Skin of body (tissue), 2 donors: ENCODE results near the gene DCP1B. TPM values are rescaled to one million over a fixed set of nuclear protein-coding genes. Genes with fewer than 3 reads are reported as not detected.

Experiments used
- DNase-seq: peaks from one replicate; lab custom pipeline; 2025; lab: John Stamatoyannopoulos, UW
- total RNA-seq: library from RNA; depleted of rRNA; stranded (reverse); fragments of >200 nt; gene quantifications from one replicate; pipeline ENCODE4 v1.2.3, GENCODE V29; 2014

Gene DCP1B
- total RNA-seq, 1 donor from 2014 or later: 5.7 TPM

- no peak for DNase-seq
Observed at GRCh38 chr12:1935700-1936378, 68.4 kb downstream of the DCP1B start.

GRCh38 chr12:1935242-1935641 is 69.0 kb downstream of the DCP1B start:
- no peak for DNase-seq

GRCh38 chr12:1934831-1935230 is 69.4 kb downstream of the DCP1B start:
- DNase-seq: no peak

- no peak for DNase-seq
Observed at GRCh38 chr12:1934068-1934467, 70.2 kb downstream of the DCP1B start.

- DNase-seq: no peak
Observed at GRCh38 chr12:1933342-1934051, 70.8 kb downstream of the DCP1B start.

- no peak for DNase-seq
Observed at GRCh38 chr12:1932264-1932777, 71.9 kb downstream of the DCP1B start.

- no peak for DNase-seq
Observed at GRCh38 chr12:1931642-1932041, 72.6 kb downstream of the DCP1B start.

- DNase-seq: no peak
Observed at GRCh38 chr12:1930803-1931597, 73.3 kb downstream of the DCP1B start.

GRCh38 chr12:1929985-1930802 is 74.1 kb downstream of the DCP1B start:
- no peak for DNase-seq

- DNase-seq: no peak
Observed at GRCh38 chr12:1929241-1929984, 74.8 kb downstream of the DCP1B start.

- DNase-seq: no peak
Observed at GRCh38 chr12:1928439-1929121, 75.7 kb downstream of the DCP1B start.

GRCh38 chr12:1927751-1928351 is 76.4 kb downstream of the DCP1B start:
- DNase-seq: no peak

- no peak for DNase-seq
Observed at GRCh38 chr12:1927051-1927680, 77.1 kb downstream of the DCP1B start.

- DNase-seq: no peak
Observed at GRCh38 chr12:1926251-1926657, 78.0 kb downstream of the DCP1B start.

GRCh38 chr12:1925684-1926006 is 78.6 kb downstream of the DCP1B start:
- no peak for DNase-seq

GRCh38 chr12:1924996-1925683 is 79.1 kb downstream of the DCP1B start:
- no peak for DNase-seq

GRCh38 chr12:1922985-1923384 is 81.3 kb downstream of the DCP1B start:
- DNase-seq: no peak

- DNase-seq: no peak
Observed at GRCh38 chr12:1922075-1922709, 82.1 kb downstream of the DCP1B start.
